K562 (cell line): ENCODE data around the gene COA6. TPM values are rescaled to one million over a fixed set of nuclear protein-coding genes. Genes with fewer than 3 reads are reported as not detected.

ENCODE experiments used
- GABPB1 ChIP-seq: sonication (generic); formaldehyde crosslinking; IDR thresholded peaks from 2 replicates; pipeline ENCODE4 v1.8.0; 2022; ENCODE audit warnings: mild to moderate bottlenecking, missing genetic modification reagents
- GATA2 ChIP-seq: sonication (generic); formaldehyde crosslinking; IDR thresholded peaks from 2 replicates; pipeline ENCODE4 v1.4.0; 2020; ENCODE audit warnings: mild to moderate bottlenecking, missing genetic modification reagents
- KLF1 ChIP-seq: fragments of 450-650 bp; IDR thresholded peaks from 2 replicates; pipeline ENCODE4 v1.6.1; 2016; ENCODE audit warnings: missing genetic modification characterization, missing compliant biosample characterization
- LCOR ChIP-seq: sonication (generic); formaldehyde crosslinking; IDR thresholded peaks from 2 replicates; pipeline ENCODE4 v1.8.0; 2022; ENCODE audit warnings: mild to moderate bottlenecking, missing genetic modification reagents
- MITF ChIP-seq: IDR thresholded peaks from 2 replicates; pipeline ENCODE4 v1.6.1; 2014; ENCODE audit warnings: antibody characterized with exemption
- MTA2 ChIP-seq: fragments of 450-650 bp; IDR thresholded peaks from 2 replicates; pipeline ENCODE4 v1.6.1; 2016; ENCODE audit warnings: low read depth
- PHTF2 ChIP-seq: fragments of 250-450 bp; sonication (Bioruptor Pico); IDR thresholded peaks from 2 replicates; pipeline ENCODE4 v1.5.0; 2021; ENCODE audit warnings: mild to moderate bottlenecking
- SAP30 ChIP-seq: fragments of 200-600 bp; sonication (generic); IDR thresholded peaks from 2 replicates; pipeline ENCODE4 v1.6.1; 2012; ENCODE audit warnings: borderline replicate concordance, low read depth, mild to moderate bottlenecking, moderate library complexity, low read length, control low read depth, inconsistent platforms; ENCODE audit not compliant: insufficient read depth, poor library complexity, severe bottlenecking
- ZNF507 ChIP-seq: conservative IDR thresholded peaks from 2 replicates; pipeline ENCODE4 v1.6.1; 2017; ENCODE audit warnings: missing genetic modification characterization, missing compliant biosample characterization
- ZNF583 ChIP-seq: fragments of 250-450 bp; sonication (Bioruptor Pico); IDR thresholded peaks from 2 replicates; pipeline ENCODE4 v1.4.0; 2020
- polyA plus RNA-seq, 8 experiments: library from polyadenylated mRNA; depleted of rRNA in 4 of 8; stranded (reverse) in 5 of 8; unstranded in 3 of 8; fragments of >200 nt; fragmentation: Nextera tagmentation in 2 of 8; fragmentation: Illumina TruSeq in 1 of 8; extraction: Ambion mirVana in 2 of 8; extraction: Trizol in 1 of 8; gene quantifications; 2 replicates each; pipeline versions ENCODE4 v1.2.1 to v1.2.3, GENCODE V29; 2011 to 2014; ENCODE audit warnings: inconsistent platforms in 1 of 8, missing spikeins in 1 of 8
- total RNA-seq, 7 experiments: library from RNA; depleted of rRNA in 6 of 7; stranded (reverse); fragments of >200 nt in 6 of 7; fragmentation: Illumina TruSeq in 2 of 7; extraction: Trizol in 2 of 7; gene quantifications; 2 replicates each; pipeline versions ENCODE4 v1.2.1 to v1.2.3, GENCODE V29; 2011 to 2021; ENCODE audit warnings: low replicate concordance in 1 of 7
- TF ChIP-seq, protein P1 (sequence below): fragments of 450-650 bp; formaldehyde crosslinking; conservative IDR thresholded peaks from 2 replicates; pipeline ENCODE4 v1.4.0; 2022; ENCODE audit warnings: mild to moderate bottlenecking, missing genetic modification characterization
- TF ChIP-seq, protein P2 (sequence below): fragments of 250-450 bp; sonication (Bioruptor Pico); IDR thresholded peaks from 2 replicates; pipeline ENCODE4 v1.8.0; 2021; ENCODE audit warnings: moderate library complexity, mild to moderate bottlenecking, inconsistent platforms

Gene COA6
- total and polyA plus RNA-seq, 9 of the 15 experiments (the other 6 are each of a cell fraction or from before 2014, with no cell fraction given), result 77.7 to 187 (median 134) TPM

- TF ChIP-seq, protein P1, sequence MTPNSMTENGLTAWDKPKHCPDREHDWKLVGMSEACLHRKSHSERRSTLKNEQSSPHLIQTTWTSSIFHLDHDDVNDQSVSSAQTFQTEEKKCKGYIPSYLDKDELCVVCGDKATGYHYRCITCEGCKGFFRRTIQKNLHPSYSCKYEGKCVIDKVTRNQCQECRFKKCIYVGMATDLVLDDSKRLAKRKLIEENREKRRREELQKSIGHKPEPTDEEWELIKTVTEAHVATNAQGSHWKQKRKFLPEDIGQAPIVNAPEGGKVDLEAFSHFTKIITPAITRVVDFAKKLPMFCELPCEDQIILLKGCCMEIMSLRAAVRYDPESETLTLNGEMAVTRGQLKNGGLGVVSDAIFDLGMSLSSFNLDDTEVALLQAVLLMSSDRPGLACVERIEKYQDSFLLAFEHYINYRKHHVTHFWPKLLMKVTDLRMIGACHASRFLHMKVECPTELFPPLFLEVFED, result no peak
- TF ChIP-seq LCOR (CRISPR knock-in tag), result 0 out of 2 replicates have a peak, but pooled peaks have one; percentile 32
- TF ChIP-seq ZNF507 (tag), result no peak
- TF ChIP-seq GABPB1, result no peak
- TF ChIP-seq SAP30, result peak; percentile 67
- TF ChIP-seq, protein P2, sequence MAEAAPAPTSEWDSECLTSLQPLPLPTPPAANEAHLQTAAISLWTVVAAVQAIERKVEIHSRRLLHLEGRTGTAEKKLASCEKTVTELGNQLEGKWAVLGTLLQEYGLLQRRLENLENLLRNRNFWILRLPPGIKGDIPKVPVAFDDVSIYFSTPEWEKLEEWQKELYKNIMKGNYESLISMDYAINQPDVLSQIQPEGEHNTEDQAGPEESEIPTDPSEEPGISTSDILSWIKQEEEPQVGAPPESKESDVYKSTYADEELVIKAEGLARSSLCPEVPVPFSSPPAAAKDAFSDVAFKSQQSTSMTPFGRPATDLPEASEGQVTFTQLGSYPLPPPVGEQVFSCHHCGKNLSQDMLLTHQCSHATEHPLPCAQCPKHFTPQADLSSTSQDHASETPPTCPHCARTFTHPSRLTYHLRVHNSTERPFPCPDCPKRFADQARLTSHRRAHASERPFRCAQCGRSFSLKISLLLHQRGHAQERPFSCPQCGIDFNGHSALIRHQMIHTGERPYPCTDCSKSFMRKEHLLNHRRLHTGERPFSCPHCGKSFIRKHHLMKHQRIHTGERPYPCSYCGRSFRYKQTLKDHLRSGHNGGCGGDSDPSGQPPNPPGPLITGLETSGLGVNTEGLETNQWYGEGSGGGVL (CRISPR knock-in tag), result no peak
- no peak for TF ChIP-seq MTA2
- TF ChIP-seq KLF1, result no peak
- no peak for TF ChIP-seq ZNF583 (CRISPR knock-in tag)
- no peak for TF ChIP-seq PHTF2 (CRISPR knock-in tag)
- no peak; the same call in 1 of the 2 replicates for TF ChIP-seq GATA2 (CRISPR knock-in tag)
- TF ChIP-seq MITF, result no peak
Measured at GRCh38 chr1:234373959-234374254, 651 bp downstream of the COA6 start (continued).
